Transverse colon (tissue), 4 donors: ENCODE measurements around the gene UROC1. TPM values are rescaled to one million over a fixed set of nuclear protein-coding genes. Genes with fewer than 3 reads are reported as not detected.
A peak's percentile ranks its signal among the peaks of the same experiment; 100 is the strongest.

Experiments used
- DNase-seq: peaks from one replicate; pipeline ENCODE4 v3.0.0-alpha.2; 2019
- H3K27ac ChIP-seq, 4 donors: fragments of 200-600 bp; sonication (generic); 2 replicates each; pipeline ENCODE4 v1.5.1; 2016 to 2018; ENCODE audit warnings: inconsistent platforms in 4 of 4
- H3K27me3 ChIP-seq: fragments of 200-600 bp; sonication (generic); 2 replicates; pipeline ENCODE4 v1.5.1; 2017; ENCODE audit warnings: inconsistent platforms
- H3K36me3 ChIP-seq, 4 donors: fragments of 200-600 bp; sonication (generic); 2 replicates each; pipeline ENCODE4 v1.5.1; 2017 to 2019; ENCODE audit warnings: inconsistent platforms in 4 of 4
- H3K4me1 ChIP-seq, 4 donors: fragments of 200-600 bp; sonication (generic); 2 replicates each; pipeline ENCODE4 v1.5.1; 2017 to 2020; ENCODE audit warnings: inconsistent platforms in 4 of 4
- H3K4me3 ChIP-seq, 4 donors: fragments of 200-600 bp; sonication (generic); 1 replicate in 1 of 4; 2 replicates in 3 of 4; pipeline versions ENCODE4 v1.5.1 to v1.6.1; 2017 to 2019; ENCODE audit warnings: inconsistent platforms in 4 of 4
- H3K9me3 ChIP-seq, 2 donors: fragments of 200-600 bp; sonication (generic); 2 replicates each; pipeline ENCODE4 v1.5.1; 2017 to 2019; ENCODE audit warnings: inconsistent platforms in 2 of 2
- CTCF ChIP-seq, 5 experiments: fragments of 200-600 bp in 3 of 5; fragments of 450-650 bp in 2 of 5; sonication (generic) in 3 of 5; IDR thresholded peaks; 1 replicate in 2 of 5; 2 replicates in 3 of 5; pipeline ENCODE4 v1.5.1; 2016 to 2017; ENCODE audit warnings: antibody characterized with exemption in 5 of 5, inconsistent platforms in 3 of 5, mild to moderate bottlenecking in 2 of 5, moderate library complexity in 1 of 5
- EP300 ChIP-seq: sonication (generic); formaldehyde crosslinking; IDR thresholded peaks from one replicate; pipeline ENCODE4 v1.6.1; 2017; ENCODE audit warnings: antibody characterized with exemption, low read depth
- POLR2A ChIP-seq: fragments of 450-650 bp; IDR thresholded peaks from one replicate; pipeline ENCODE4 v1.6.1; 2016; ENCODE audit warnings: antibody characterized with exemption, mild to moderate bottlenecking, moderate library complexity
- POLR2AphosphoS5 ChIP-seq, 3 donors: sonication (generic); formaldehyde crosslinking; IDR thresholded peaks; one replicate each; pipeline ENCODE4 v1.6.1; 2016; ENCODE audit warnings: antibody characterized with exemption in 3 of 3
- WGBS, 2 donors: methylation state at CpG; one replicate each; pipeline ENCODE4 v1.1.5; 2018; ENCODE audit warnings: low coverage in 1 of 2; 5-methylcytosine and 5-hydroxymethylcytosine counted together
- in situ Hi-C, 4 donors: fragments of 200-750 bp; cut with MboI; loops; one replicate each; pipeline versions ENCODE4 v1.15.0 to v1.15.1; 2017; ENCODE audit warnings: low sequenced_read_pairs in 3 of 4, low pct_ligation_motif_present in 1 of 4, low pct_unique_long_range_greater_than_20kb in 1 of 4
- intact Hi-C: fragments of 100-400 bp; cut with DNase I; formaldehyde crosslinking; loops from one replicate; pipeline ENCODE4 v1.15.1; 2023; ENCODE audit warnings: low total_unique reads
- total RNA-seq, 4 donors: library from RNA; depleted of rRNA; stranded (reverse); fragments of >200 nt; gene quantifications; one replicate each; pipeline ENCODE4 v1.1.0, GENCODE V29; 2016

The UROC1 gene
- total RNA-seq: not detected

GRCh38 chr3:126517291-126517951 lies at the start of gene UROC1:
UROC1 (minus strand) TSS chr3:126517773; CDS start chr3:126517719, 54 bp downstream.
- intact Hi-C loops (no loop called here), in situ Hi-C loops (no loop called here)
- TF ChIP-seq POLR2A (no peak), EP300 (no peak)
- Histone ChIP-seq H3K4me1 (no peaks in the 10 kb centered on the region), H3K9me3 (no peaks in the 10 kb centered on the region), H3K27me3 (no peaks in the 10 kb centered on the region), H3K36me3 (no peaks in the 10 kb centered on the region), H3K4me3 (no peak within 1 kb of the TSS), H3K27ac (no peak within 1 kb of the TSS)
- DNase-seq: no peak
- 79% methylated on average over 13 of the region's 16 CpGs; no CpG with 5 or more reads in 1 of the 2 donors for WGBS, 2 donors

GRCh38 chr3:126562737-126563276 lies 45.2 kb upstream of the UROC1 start:
- in situ Hi-C loops (no loop called here), intact Hi-C loops (no loop called here)
- Histone ChIP-seq H3K4me1 (no peaks in the 10 kb centered on the region), H3K27me3 (peaks cover 5% of the 10 kb centered on the region), H3K27ac (no peak overlapping the region), H3K36me3 (no peaks in the 10 kb centered on the region), H3K4me3 (no peak overlapping the region), H3K9me3 (peaks cover 0 to 4% of the 10 kb centered on the region in 2 donors)
- TF ChIP-seq POLR2AphosphoS5 (IDR thresholded peaks at IDR 0.05) (no peak), EP300 (no peak), CTCF (IDR thresholded peaks at IDR 0.05) (no peak), POLR2A (no peak)
- 66 to 89% methylated on average over 2 of the region's 2 CpGs for WGBS, 2 donors
- DNase-seq: no peak

- in situ Hi-C loops (no loop called here), intact Hi-C loops (no loop called here)
- TF ChIP-seq POLR2AphosphoS5 (IDR thresholded peaks at IDR 0.05): no peak
- no peak for TF ChIP-seq POLR2A
- peak; percentile 3 for DNase-seq
- no peak within 1 kb of the TSS for H3K27ac ChIP-seq
- H3K36me3 ChIP-seq: no peaks in the 10 kb centered on the region
- 76% methylated on average over 9 of the region's 9 CpGs; no CpG with 5 or more reads in 1 of the 2 donors for WGBS, 2 donors
- H3K4me3 ChIP-seq: no peak within 1 kb of the TSS
- H3K27me3 ChIP-seq: no peaks in the 10 kb centered on the region
- H3K4me1 ChIP-seq: no peaks in the 10 kb centered on the region
- H3K9me3 ChIP-seq: peaks cover 0 to 4% of the 10 kb centered on the region in 2 donors
Measured at GRCh38 chr3:126558336-126559071, 40.9 kb upstream of the UROC1 start, which contains the start of gene C3orf22. C3orf22 (minus strand) TSS chr3:126558932; CDS start chr3:126553390, 5,542 bp downstream.

GRCh38 chr3:126557761-126558160 lies 40.2 kb upstream of the UROC1 start:
- WGBS, 2 donors: 65% methylated on average over 6 of the region's 6 CpGs; no CpG with 5 or more reads in 1 of the 2 donors
- no peak for DNase-seq
- in situ Hi-C loops: no loop called here

GRCh38 chr3:126557415-126557745 lies 39.8 kb upstream of the UROC1 start:
- 92% methylated on average over 7 of the region's 11 CpGs; no CpG with 5 or more reads in 1 of the 2 donors for WGBS, 2 donors
- peaks cover 0 to 4% of the 10 kb centered on the region in 2 donors for H3K9me3 ChIP-seq
- in situ Hi-C loops (no loop called here), intact Hi-C loops (no loop called here)
- TF ChIP-seq POLR2A (no peak), EP300 (no peak), CTCF (IDR thresholded peaks at IDR 0.05) (no peak), POLR2AphosphoS5 (IDR thresholded peaks at IDR 0.05) (no peak)
- H3K27me3 ChIP-seq: no peaks in the 10 kb centered on the region
- peak; percentile 3 for DNase-seq
- no peak overlapping the region for H3K4me3 ChIP-seq
- no peak overlapping the region for H3K27ac ChIP-seq
- H3K4me1 ChIP-seq: no peaks in the 10 kb centered on the region
- H3K36me3 ChIP-seq: no peaks in the 10 kb centered on the region

More at GRCh38 chr3:126557761-126558160, 40.2 kb upstream of the UROC1 start:
- Histone ChIP-seq H3K27me3 (no peaks in the 10 kb centered on the region), H3K9me3 (peaks cover 0 to 4% of the 10 kb centered on the region in 2 donors), H3K4me3 (no peak overlapping the region), H3K4me1 (no peaks in the 10 kb centered on the region), H3K27ac (no peak overlapping the region), H3K36me3 (no peaks in the 10 kb centered on the region)
- no peak for TF ChIP-seq POLR2A
- intact Hi-C loops: no loop called here
